Fibroblast of the aortic adventitia (primary cell): Measurements from ENCODE around the gene SLC5A11. TPM values are rescaled to one million over a fixed set of nuclear protein-coding genes. Genes with fewer than 3 reads are reported as not detected.

Source experiments
- DNase-seq: peaks from one replicate; pipeline ENCODE4 v3.0.0-alpha.2; 2010; ENCODE audit warnings: low read depth
- H3K4me3 ChIP-seq: 2 replicates; pipeline ENCODE4 v1.5.1; 2011; ENCODE audit warnings: low read depth, mild to moderate bottlenecking, control low read depth, low read length, moderate library complexity
- CTCF ChIP-seq: IDR thresholded peaks from 2 replicates; pipeline ENCODE4 v1.5.1; 2011; ENCODE audit warnings: mild to moderate bottlenecking, low read length, control low read depth, inconsistent platforms; ENCODE audit not compliant: insufficient read depth
- total RNA-seq: library from RNA; depleted of rRNA; stranded (reverse); fragments of >200 nt; gene quantifications from 2 replicates; pipeline ENCODE4 v1.2.3, GENCODE V29; 2012; ENCODE audit warnings: low replicate concordance

Gene SLC5A11
- total RNA-seq, 1 donor = not detected

DNA sequence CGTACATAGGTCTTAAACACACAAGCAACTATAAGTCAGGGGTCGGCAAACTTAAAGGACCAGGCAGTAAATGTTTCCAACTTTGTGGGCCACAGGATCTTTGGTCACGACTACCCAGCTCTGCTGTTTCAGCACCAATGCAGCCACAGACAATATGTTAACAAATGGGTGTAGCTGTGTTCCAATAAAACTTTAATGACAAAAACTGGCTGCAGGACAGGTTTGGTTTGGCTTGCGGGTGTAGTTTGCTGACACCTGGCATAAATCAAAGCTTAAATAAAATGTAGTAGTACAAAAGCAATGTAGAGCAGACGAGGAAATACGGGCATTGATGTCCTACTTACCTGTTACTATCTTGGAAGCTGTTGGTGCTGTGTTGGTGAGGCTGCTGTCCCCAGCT, 84.7 kb downstream of the SLC5A11 start:
- TF ChIP-seq CTCF = no peak
- H3K4me3 ChIP-seq = no peak overlapping the region
- no peak for DNase-seq

DNA sequence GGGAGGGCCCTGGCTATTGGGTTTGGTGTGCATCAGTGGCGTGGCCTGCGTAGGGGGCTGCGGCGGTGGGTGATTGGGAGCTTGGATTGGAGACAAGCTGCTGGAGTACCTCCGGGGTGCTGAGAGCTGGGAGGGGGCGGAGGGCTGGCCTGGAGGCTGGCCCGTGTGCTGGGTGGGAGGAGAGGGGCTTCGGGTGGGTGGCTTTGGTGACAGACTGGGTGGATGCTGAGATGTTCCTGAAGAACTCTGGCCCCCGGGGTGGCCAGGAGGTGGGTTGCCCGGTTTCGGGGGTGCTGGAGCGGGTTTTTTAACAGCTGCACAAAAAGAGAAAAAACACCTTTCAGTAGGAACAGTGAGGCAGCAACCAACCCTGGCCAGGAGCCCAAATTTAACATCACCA, 85.3 kb downstream of the SLC5A11 start:
- no peak overlapping the region for H3K4me3 ChIP-seq
- TF ChIP-seq CTCF = no peak
- DNase-seq = no peak

GRCh38 chr16:24935336-24935735, 89.6 kb downstream of the SLC5A11 start:
- no peak for TF ChIP-seq CTCF
- DNase-seq = no peak
- no peak overlapping the region for H3K4me3 ChIP-seq

GRCh38 chr16:24936151-24936550, 90.4 kb downstream of the SLC5A11 start:
- DNase-seq = no peak
- no peak overlapping the region for H3K4me3 ChIP-seq

GRCh38 chr16:24939224-24939623, 93.5 kb downstream of the SLC5A11 start:
- DNase-seq = no peak
- no peak overlapping the region for H3K4me3 ChIP-seq
- TF ChIP-seq CTCF = no peak

More at GRCh38 chr16:24936151-24936550, 90.4 kb downstream of the SLC5A11 start:
- no peak for TF ChIP-seq CTCF

DNA sequence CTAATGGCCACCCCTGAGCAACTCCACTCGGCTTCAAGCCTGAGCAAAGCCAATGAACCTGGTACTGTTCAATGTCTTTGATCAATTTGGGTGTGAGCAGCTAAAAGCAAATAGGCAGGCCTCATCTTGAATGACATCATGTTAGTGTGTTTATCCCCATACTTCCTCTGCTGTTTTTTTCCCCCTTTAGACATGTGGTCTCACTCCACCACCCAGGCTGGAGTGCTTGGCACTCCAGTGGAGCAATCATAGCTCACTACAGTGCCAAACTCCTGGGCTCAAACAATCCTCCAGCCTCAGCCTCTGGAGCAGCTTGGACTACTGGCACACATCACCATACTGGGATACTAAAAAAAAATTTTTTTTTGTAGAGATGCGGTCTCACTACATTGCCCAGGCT, 94.0 kb downstream of the SLC5A11 start:
- no peak overlapping the region for H3K4me3 ChIP-seq
- DNase-seq = no peak
- no peak for TF ChIP-seq CTCF

DNA sequence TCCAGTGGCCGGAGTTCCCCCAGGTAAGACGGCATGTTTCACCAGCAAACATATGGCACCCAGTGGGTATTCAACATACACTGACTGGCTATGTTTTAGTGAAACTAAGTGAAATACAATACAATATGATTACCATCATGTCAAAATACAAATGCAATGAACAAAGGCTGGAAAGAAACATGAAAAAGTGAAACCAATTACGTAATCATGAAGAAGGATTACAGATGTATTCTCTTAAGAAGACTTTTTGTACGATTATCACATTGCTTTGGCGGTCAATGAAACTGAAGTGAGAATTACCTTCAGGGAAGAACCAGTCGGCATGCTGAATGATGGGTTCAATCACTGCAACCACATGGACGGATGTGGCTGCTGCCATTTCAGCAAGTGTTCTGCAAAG, 97.7 kb downstream of the SLC5A11 start:
- H3K4me3 ChIP-seq = no peak overlapping the region
- no peak for TF ChIP-seq CTCF
- DNase-seq = no peak
